ENCODE results near the gene ATP11A. TPM values are rescaled to one million over a fixed set of nuclear protein-coding genes. Genes with fewer than 3 reads are reported as not detected.
"Not testable (repeated sequence)": the region's sequence is repeated elsewhere in the genome, so short reads cannot be mapped to it uniquely, and the experiment has no call there.

ATP11A gene
- polyA plus RNA-seq, 12 donors = 16.4 to 38.1 (median 22.5) TPM; not detected in 1

DNA sequence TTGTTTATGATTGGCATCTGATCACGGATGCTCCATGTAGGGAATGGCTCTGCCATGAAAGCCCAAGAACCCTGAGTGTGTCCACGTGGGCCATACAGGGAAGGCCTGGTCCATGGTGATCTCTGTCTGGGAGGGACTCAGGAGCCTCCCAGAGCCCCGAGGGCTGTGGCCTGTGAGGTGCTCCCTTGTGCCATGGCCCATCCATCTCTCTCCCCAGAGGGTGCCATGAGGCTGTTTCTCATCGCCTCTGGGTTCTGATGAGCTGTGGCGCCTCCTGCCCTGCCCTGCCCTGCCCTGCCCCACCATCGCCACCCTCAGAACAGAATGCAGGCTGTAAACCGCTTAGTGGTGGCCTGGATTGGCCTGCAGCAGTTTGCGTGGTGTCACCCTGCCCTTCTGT is 83.1 kb downstream of the ATP11A start:
- DNase-seq = no peak

DNA sequence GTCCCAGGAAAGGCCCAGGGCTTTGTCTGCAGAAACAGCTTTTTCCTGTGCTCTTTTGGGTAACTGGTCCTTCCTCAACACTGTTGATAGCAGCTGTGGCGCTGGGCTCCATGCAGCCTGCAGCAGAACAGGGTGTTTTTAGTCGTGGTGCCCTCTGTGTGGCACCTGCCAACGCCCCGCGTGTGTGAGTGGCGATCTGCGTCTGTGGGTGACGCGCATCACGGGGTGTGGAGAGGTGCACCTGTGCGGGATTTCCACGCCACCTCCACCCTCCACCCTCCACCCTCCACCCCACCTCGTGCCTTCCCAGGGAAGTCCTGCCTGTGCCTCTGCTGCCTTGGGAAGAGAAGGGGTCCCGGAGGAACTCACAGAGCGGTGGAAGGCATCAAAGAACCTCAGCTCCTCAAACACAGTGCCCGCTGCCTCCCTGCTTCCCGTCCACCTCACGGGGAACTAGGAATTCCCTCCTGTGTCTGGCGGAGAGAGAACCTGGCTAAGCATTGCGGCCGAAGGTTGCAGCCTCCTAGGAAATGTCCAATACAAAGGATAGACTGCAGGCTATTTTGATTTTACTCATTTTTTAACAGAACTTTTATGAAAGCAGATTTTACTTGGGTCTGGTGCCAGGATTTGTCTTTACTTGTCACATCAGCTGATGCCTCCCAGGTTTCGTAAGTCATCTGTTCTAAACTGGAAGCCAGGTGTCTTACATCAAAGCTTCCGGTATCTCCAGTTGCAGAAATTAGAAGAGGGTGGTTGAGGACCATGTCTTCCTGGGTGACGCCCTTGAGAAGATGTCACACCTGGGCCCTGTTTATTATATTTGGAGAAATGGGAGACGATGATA is 84.0 kb downstream of the ATP11A start:
- no peak for DNase-seq

DNA sequence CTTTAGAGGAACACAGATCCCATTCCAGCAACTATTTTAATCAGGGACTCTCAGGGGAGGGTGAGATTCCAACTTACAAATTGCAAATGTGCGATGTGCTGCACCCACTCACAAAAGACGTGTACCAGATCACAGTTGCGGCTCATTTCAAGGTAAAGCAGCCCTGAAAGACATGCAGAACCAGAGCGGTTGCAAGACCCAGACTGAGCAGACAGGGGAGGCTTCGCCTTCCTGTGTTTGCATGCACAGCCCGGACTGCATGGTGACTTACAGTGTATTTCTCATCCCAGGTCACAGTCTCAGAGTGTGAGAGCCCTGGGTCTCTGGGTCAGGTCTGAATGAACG is 84.6 kb downstream of the ATP11A start:
- no peak for DNase-seq

DNA sequence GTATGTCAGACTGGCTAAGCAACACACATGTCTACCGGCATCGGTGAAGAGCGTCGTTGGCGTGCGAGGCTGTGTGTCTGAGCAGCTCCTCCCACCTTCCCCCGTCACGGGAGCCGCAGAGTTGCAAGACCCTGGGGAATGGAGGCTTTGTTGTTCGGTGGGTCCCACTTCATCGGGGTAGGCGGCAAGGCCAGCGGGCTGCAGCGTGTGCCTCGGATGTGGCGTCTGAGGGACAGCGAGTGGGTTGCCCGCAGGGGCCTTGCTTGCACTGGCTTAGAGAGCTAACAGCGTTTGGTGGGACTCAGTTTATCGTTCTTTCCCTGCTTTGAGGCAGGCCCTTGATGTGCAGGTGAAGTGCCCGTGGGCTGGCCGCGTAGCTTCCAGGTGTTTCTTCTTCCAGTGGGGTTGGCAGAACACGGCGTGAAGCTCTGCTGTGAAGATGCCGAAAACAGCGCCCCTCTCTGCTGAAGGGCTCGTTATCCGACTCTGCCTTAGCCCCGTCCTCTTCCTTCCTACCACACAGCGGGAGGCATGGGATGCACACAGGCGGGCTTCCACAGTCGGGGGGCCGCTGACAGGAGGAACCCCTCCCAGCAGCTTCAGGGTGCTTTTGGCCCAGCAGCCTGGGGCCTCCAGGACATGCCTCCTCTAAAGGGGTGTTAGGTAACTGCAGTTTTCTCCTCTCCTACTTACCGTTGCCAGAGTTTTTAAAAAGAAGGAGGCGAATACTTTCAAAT is 85.2 kb downstream of the ATP11A start:
- no peak for DNase-seq

DNA sequence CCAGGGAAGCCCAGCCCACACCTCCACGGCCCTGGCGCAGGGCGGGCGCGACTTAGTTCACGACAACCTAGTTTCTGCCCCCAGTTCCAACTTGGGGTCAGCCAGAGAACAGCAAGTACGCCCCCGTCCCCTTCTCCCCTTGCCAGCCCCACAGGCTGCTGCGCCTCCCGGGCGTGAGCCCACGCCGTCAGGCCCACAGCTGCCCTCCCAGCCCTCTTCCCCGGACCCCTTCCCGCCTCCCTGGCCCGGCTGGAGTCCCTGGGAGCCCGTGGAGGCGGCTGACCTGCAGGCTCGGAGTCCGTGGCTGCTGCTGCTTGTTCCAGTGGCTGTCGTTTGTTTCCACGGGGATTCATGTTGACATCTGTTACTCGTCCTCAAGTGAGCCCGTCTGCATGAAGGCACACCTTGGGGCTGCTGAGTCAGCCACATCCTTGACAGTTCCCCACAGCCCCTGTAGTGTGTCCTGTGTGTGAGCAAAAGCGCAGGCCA is 86.0 kb downstream of the ATP11A start:
- no peak for DNase-seq

DNA sequence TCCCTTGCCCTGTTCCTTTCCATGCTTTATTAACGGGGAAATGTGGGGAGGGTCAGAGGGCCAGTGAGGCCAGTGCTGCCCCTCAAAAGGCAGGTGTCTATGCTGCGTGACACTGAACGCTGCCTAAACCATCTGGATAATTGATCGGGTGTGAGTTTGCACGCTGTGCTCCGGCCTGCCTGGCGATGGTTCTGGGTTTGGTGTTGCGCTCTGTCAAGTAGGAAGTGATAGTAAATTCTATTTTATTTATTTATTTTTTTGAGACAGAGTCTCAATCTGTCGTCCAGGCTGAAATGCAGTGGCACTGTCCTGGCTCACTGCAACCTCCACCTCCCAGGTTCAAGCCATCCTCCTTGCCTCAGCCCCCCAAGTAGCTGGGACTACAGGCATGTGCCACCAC is 86.5 kb downstream of the ATP11A start:
- no peak for DNase-seq

DNA sequence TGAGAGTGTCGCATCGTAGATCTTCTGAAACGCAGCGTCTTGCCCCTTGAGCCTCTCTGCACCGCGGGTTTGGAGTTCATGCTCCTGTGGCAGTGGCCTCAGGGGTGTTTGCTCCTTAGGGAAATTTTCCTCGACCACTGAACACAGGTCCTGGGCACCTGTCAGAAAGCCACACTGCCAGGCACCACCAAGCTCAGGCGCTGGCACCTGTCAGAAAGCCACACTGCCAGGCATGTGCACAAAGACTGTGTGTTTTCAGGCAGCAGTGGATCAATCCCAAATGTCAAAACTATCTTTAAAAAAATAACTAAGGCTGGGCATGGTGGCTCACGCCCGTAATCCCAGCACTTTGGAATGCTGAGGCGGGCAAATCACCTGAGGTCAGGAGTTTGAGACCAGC is 87.1 kb downstream of the ATP11A start:
- no peak for DNase-seq

DNA sequence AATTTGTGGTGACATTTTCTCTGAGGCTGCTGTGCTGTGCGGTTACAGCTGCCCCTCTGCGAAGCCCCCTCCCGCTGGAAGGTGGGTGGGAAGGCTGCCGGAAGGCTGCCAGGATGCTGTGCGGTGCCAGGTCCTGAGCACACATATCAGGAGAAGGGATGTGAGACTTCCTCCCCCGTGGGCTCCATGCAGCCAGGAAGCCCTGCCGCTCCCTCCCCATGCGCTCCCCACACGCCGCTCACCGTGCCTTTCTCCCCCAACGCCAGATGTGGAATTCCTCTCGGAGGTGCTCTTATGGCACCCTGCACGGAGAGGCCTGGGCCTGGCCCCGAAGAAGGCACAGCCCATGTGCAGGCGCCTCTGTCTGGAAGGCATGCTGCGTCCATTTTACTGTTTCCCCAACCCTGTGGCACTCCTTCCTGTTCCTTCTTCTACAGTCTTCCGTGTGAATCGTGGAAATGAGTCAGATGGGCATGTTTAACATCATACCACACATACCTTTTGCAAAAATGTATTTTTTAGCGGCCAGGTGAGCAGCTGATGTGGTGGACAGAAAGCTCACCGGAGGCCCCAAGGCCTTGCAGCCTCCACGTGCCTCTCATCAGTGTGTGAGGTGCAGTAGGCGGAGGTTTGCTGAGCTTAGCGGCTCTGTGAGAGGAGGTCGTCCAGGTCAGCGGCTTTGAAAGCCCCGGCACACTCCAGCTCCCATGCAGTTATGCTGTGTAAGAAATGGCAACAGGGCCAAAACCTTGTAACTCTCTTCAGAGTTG is 88.0 kb downstream of the ATP11A start:
- DNase-seq = no peak

DNA sequence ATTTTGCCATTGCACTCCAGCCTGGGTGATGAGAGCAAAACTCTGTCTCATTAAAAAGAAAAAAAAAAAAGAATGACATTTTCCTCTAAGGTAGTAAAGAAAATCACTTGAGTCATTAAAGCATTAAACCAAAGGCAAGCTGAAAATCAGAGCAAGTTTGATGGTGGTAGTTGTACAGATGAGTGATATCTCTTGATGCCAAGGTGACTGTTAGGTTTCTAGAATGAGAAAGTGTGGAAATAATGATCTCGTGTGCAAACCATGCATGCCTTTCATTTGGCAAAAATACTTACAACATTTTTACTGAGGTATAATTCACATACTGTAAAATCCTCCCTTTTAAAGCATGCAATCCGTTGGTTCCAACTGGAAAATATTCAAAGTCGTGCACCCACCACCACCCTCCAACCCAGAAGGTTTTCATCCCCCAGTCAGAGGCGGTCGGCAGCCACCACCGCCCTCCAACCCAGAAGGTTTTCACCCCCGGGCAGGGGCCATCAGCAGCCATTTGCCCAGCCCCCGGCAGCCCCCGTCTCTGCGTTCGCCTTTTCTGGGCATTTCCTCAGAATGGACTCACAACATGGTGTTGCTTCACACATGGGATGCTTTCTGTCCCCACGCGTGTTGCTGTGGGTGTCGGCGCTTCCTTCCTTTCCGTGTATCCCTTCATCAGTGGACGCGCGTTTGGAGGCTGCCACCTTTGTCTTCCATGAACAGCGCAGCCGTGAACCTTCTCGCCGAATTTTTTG is 90.2 kb downstream of the ATP11A start:
- DNase-seq = no peak

DNA sequence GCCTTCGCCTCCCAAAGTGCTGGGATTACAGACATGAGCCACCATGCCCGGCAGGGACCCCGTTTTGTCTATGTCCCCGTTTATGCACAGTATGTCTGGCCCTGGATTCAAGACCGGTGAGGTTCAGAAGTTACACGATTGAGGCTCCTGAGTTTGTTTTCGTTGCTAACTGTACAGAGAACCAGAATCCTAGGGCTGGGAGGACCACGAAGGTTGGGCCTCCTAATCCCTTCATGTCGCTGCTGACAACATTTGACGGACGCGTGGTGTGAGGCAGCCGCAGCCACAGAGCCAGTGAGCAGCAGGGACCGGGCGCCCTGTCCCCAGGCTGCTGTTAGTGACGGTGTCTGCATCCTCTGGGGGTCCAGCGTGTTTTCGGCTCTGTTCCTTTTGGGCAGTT is 91.4 kb downstream of the ATP11A start:
- DNase-seq = no peak

DNA sequence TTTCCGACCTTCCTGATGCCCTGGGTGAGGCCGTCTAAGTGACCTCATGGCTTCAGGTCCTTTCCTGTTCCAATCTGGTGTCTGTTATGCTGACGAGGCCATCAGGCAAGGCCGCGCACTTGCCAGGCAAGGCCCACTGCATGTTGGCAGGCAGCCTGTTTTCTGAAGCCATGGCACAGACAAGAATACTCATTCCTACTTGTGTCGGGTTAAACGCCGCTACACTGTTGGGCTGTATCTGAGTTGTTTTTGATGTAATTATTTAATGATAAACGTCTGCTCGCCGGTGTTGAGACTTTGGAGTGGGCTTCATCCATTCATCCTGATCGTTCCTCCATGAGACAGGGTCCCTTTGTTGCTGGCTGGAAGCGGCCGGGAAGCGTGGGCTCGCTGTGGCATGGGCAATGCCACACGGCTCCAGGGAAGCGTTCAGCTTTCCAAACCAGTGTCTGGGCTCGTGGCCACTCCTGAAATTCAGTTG is 92.1 kb downstream of the ATP11A start:
- DNase-seq = no peak

DNA sequence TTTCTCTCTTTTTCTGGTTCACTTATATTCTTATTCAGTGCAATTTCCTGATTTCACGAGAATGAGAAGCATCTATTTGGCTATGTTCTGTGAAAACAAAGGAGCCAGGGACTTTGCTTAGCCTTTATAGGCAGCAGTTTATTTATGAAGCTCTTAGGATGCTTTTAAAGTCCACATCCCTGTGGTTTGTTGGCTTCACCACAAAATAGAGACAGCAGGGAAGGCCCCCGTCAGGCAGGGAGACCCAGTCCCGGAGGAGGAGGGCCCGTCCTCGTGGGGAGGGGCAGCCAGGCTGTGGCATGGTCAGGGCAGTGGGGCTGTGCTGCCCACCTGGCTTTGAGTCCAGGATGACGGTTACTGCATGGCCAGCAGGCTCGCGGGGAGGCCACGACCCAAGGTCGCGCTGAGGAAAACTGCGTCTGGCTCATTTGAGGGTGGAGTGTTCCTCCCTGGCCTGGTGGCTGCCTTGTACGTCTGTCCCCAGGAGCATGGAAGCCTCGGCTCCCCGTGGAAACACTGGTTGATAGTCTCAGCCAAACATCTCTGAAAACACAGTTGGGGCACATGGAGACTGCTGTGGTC is 92.7 kb downstream of the ATP11A start:
- no peak for DNase-seq

DNA sequence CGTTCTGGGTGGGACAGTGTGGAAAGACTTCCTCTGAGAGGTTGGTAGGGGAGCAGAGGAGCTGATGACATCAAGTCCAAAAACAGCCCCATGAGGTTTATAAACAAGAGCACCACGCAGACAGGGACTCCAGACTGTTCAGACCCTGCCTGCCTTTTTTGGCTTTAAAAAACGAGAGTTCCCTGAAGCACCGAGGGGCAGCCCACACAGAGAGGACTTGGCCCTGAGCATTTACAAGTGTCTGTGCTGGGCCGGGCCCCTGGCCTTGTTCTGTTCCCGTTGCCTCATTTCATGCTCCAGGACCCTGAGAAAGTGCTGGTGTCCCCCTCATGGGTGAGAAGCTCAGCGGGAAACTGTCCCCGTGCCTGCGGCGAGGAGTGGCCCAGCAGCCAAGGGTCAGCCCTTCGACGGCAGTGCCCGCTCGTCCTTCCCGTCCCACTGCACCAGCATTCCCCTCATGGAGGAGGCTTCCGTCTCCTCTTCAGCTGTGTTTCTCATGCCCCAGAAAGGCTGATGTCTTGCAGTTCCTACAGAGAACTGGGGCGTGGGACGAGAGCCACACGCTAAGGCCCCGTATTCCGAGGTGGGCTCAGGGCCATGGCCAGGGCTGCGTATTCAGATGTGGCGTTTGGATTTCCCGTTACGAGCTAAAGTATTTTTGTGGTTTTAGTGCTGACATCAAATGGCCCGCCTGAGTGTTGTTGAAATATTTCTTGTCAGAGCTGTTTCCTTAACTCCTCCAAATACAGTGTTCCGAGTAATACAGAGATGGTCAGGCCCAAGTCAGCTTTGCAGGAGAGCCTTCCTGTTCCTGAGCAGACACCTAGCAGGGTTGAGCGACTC is 93.5 kb downstream of the ATP11A start:
- no peak for DNase-seq

DNA sequence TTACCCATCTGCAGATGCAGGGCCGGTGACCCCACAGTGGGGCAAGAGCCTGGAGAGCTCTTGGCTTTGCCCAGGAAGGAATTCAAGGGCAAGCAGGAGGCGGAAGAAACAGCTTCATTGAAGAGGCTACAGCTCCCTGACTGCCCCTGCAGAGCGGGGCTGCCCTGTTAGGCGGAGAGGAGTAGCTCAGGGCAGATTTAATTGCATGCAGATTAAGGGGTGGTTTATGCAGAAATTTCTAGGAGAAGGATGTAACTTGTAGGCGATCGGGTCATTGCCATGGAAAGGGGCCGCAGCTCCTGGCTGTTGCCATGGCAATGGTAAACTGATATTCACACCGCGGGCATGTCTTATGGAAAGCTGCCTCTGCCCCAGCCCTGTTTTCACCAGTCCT is 94.1 kb downstream of the ATP11A start:
- no peak for DNase-seq

DNA sequence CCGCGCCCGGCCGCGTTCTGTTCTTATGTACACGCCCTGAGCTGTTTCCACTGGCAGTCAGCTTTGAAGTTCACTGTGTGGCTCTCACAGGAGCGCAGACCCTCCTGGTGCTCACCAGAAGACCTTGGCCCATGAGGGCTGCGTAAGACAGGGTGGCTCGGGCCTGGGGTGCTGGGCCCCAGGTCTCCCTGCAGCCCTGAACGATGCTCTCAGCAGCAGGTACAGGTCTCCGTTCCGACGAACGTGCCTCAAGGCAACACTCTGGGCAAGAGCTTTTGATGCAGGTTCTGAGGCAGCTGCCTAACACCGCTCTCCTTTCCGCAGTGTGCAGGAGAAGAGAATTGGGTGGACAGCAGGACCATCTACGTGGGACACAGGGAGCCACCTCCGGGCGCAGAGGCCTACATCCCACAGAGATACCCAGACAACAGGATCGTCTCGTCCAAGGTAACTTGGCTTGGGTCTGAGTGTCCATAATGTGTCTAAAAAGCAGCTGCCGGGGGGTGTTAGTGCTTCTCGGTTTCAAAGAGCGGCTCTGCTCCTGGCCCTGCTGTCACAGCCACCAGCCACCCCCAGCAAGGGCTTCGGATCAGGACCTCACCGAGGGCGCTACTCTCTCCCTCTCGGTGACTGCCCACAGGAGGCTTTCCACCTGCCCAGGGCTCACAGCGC is 95.1 kb downstream of the ATP11A start:
- no peak for DNase-seq

DNA sequence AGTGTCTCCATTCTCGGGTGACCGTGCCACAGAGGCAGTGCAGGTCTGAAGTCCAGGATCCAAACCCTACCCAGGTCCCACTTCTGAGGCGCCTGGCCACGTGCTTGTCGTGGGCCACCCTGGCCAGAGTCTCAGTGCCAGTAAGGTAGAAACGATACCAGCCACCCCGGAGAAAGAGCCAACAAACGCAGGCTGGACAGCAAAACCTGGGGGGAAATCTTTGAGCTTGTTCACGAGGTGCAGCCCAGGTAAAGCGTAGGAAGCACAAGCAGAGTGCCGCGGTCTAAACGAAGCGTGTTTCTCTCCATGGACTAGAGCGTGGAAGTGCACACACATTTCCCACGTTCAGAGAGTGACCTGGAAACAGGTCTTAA is 95.6 kb downstream of the ATP11A start:
- no peak for DNase-seq

DNA sequence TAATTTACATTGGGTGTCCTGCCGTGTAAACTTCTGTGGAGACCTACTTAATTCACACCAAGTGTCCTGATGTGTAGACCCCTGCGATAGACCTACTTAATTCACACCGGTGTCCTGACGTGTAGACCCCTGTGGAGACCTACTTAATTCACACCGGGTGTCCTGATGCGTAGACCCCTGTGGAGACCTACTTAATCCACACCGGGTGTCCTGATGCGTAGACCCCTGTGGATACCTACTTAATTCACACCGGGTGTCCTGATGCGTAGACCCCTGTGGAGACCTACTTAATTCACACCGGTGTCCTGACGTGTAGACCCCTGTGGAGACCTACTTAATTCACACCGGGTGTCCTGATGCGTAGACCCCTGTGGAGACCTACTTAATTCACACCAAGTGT is 97.0 kb downstream of the ATP11A start:
- not testable (repeated sequence) for DNase-seq

DNA sequence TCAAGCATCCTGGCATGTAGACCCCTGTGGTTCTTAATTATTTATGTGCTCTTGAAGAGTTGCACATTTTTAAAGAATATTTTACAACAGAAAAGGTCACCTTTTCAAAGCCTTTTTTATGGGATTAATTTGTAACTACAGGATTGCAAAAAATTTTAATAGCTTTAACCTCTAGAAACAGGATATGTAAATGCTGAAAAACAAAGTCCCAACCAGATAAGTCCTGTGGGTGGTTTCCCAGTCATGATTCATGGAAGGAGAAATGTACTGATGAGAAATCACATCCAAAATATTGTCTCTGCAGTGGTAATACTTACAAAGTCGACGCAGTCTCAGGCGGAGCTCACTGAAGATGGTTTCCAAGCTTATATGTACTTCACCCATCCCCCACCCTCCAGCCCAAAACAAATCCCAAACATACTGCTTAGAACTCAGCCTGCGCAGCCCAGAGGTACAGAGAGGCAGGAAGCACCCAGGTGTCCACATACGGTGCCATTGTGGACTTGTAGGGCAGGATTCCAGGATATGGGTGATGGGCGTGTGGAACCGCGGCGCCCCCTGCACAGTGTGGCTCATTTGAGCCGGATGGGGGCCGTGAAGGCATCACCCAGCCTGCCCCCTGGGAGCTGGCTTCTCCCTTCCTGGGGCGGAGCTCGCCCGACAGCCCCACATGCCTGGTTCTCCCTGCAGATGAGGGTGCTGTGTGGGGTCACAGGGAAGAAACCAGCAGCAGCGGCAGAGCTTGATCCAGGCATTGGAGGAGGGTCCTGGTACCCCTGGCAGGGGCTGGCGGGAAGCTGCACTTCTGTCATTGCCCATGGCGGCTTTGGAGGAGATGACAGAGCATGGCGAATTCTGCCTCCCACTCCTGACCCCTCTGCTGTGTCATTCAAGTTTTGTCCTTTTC is 101.2 kb downstream of the ATP11A start:
- no peak for DNase-seq

Measured in muscle of arm (tissue), 12 donors.